Fibroblast of skin of back (primary cell): Measurements from ENCODE around the gene ETNK1. TPM values are rescaled to one million over a fixed set of nuclear protein-coding genes. Genes with fewer than 3 reads are reported as not detected.
A peak's percentile ranks its signal among the peaks of the same experiment; 100 is the strongest.
"Not testable (repeated sequence)": the region's sequence is repeated elsewhere in the genome, so short reads cannot be mapped to it uniquely, and the experiment has no call there.

Experiments
- DNase-seq: peaks from one replicate; pipeline ENCODE4 v3.0.0-alpha.2; 2013
- polyA plus RNA-seq, 2 experiments: library from polyadenylated mRNA; unstranded; fragments of 120-200 nt; gene quantifications; one replicate each; pipeline ENCODE4 v1.2.1, GENCODE V29; 2013; ENCODE audit not compliant: insufficient read length in 2 of 2

Gene ETNK1
- 11.9 TPM for polyA plus RNA-seq (2013, experiment 1 of 2; ENCODE audit: insufficient read length)
- polyA plus RNA-seq (2013, experiment 2 of 2; ENCODE audit: insufficient read length): 11.8 TPM

GRCh38 chr12:22624870-22625761, at the start of gene ETNK1:
TSS of gene ETNK1 (plus strand) at chr12:22625171. CDS start at chr12:22625431, 260 bp downstream.
- DNase-seq: peak; percentile 91

GRCh38 chr12:22576065-22576464, 48.9 kb upstream of the ETNK1 start:
- no peak for DNase-seq

- DNase-seq: no peak
Observed at GRCh38 chr12:22576473-22576872, 48.5 kb upstream of the ETNK1 start.

GRCh38 chr12:22577667-22578066, 47.3 kb upstream of the ETNK1 start:
- DNase-seq: no peak

GRCh38 chr12:22578328-22578727, 46.6 kb upstream of the ETNK1 start:
- no peak for DNase-seq

- no peak for DNase-seq
Observed at GRCh38 chr12:22588817-22589216, 36.2 kb upstream of the ETNK1 start.

GRCh38 chr12:22593864-22594263, 31.1 kb upstream of the ETNK1 start:
- no peak for DNase-seq

- not testable (repeated sequence) for DNase-seq
Observed at GRCh38 chr12:22597539-22597938, 27.4 kb upstream of the ETNK1 start.

GRCh38 chr12:22598141-22598762, 26.7 kb upstream of the ETNK1 start:
- no peak for DNase-seq

- no peak for DNase-seq
Observed at GRCh38 chr12:22598763-22599161, 26.2 kb upstream of the ETNK1 start.

- DNase-seq: no peak
Observed at GRCh38 chr12:22600181-22600580, 24.8 kb upstream of the ETNK1 start.

GRCh38 chr12:22609501-22609900, 15.5 kb upstream of the ETNK1 start:
- no peak for DNase-seq

GRCh38 chr12:22610131-22610530, 14.8 kb upstream of the ETNK1 start:
- no peak for DNase-seq

GRCh38 chr12:22612822-22613221, 12.1 kb upstream of the ETNK1 start:
- DNase-seq: not testable (repeated sequence)

GRCh38 chr12:22615963-22616501, 8.9 kb upstream of the ETNK1 start:
- DNase-seq: no peak

- DNase-seq: no peak
Observed at GRCh38 chr12:22617630-22618029, 7.3 kb upstream of the ETNK1 start.

- no peak for DNase-seq
Observed at GRCh38 chr12:22624548-22624869, 462 bp upstream of the ETNK1 start.

GRCh38 chr12:22625762-22626294, 857 bp downstream of the ETNK1 start:
- DNase-seq: peak; percentile 31

GRCh38 chr12:22626406-22626805, 1.4 kb downstream of the ETNK1 start:
- peak; percentile 11 for DNase-seq

- no peak for DNase-seq
Observed at GRCh38 chr12:22627371-22627770, 2.4 kb downstream of the ETNK1 start.

GRCh38 chr12:22628228-22628627, 3.3 kb downstream of the ETNK1 start:
- DNase-seq: no peak

GRCh38 chr12:22631863-22632463, 7.0 kb downstream of the ETNK1 start:
- peak; percentile 13 for DNase-seq

- no peak for DNase-seq
Observed at GRCh38 chr12:22634883-22635282, 9.9 kb downstream of the ETNK1 start.
